GM13976 (cell line): ENCODE results near the gene PHF2.
"Not testable (repeated sequence)": the region's sequence is repeated elsewhere in the genome, so short reads cannot be mapped to it uniquely, and the experiment has no call there.

Source experiments
- DNase-seq: peaks from one replicate; pipeline ENCODE4 v3.0.0; 2012; ENCODE audit warnings: low spot score
- in situ Hi-C: fragments of 300-500 bp; cut with MboI; formaldehyde crosslinking; loops from one replicate; pipeline ENCODE4 v1.12.0; 2022; ENCODE audit warnings: low sequenced_read_pairs, mixed read lengths, inconsistent platforms; ENCODE audit not compliant: unreplicated experiment
- TF ChIP-seq, protein P1 (sequence below): IDR thresholded peaks from 2 replicates; pipeline ENCODE4 v1.5.1; 2012; ENCODE audit warnings: borderline replicate concordance, mild to moderate bottlenecking; ENCODE audit not compliant: insufficient read depth; ENCODE audit errors: extremely low read depth, missing control alignments, control extremely low read depth

PHF2 gene

DNA sequence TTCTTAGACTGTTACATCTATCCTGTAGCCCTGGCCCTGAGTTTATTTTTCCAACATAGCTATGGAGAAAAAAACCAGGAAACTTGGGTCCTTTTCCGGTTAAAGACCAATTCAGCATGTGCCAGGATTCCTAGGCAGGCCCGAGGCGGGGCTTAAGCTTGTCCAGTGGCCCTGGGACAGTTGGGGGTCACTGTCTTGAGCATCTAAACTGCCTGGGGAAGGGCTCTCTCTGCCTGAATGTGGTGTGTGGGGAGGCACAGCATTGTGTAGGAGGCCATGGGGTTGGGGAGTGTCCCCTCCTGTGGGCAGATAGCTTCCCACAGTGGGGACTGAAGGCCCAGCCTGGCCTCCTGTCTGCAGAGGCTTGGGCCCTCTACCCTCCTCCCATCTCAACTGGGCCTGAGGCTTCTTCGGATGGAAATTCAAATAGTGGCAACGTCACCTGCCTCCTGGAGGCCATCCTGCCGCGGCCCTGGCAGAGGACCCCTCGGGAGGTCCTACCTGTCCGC is 88.8 kb downstream of the PHF2 start:
- in situ Hi-C loops = no loop called here
- TF ChIP-seq, protein P1, sequence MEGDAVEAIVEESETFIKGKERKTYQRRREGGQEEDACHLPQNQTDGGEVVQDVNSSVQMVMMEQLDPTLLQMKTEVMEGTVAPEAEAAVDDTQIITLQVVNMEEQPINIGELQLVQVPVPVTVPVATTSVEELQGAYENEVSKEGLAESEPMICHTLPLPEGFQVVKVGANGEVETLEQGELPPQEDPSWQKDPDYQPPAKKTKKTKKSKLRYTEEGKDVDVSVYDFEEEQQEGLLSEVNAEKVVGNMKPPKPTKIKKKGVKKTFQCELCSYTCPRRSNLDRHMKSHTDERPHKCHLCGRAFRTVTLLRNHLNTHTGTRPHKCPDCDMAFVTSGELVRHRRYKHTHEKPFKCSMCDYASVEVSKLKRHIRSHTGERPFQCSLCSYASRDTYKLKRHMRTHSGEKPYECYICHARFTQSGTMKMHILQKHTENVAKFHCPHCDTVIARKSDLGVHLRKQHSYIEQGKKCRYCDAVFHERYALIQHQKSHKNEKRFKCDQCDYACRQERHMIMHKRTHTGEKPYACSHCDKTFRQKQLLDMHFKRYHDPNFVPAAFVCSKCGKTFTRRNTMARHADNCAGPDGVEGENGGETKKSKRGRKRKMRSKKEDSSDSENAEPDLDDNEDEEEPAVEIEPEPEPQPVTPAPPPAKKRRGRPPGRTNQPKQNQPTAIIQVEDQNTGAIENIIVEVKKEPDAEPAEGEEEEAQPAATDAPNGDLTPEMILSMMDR = no peak
- DNase-seq = no peak

DNA sequence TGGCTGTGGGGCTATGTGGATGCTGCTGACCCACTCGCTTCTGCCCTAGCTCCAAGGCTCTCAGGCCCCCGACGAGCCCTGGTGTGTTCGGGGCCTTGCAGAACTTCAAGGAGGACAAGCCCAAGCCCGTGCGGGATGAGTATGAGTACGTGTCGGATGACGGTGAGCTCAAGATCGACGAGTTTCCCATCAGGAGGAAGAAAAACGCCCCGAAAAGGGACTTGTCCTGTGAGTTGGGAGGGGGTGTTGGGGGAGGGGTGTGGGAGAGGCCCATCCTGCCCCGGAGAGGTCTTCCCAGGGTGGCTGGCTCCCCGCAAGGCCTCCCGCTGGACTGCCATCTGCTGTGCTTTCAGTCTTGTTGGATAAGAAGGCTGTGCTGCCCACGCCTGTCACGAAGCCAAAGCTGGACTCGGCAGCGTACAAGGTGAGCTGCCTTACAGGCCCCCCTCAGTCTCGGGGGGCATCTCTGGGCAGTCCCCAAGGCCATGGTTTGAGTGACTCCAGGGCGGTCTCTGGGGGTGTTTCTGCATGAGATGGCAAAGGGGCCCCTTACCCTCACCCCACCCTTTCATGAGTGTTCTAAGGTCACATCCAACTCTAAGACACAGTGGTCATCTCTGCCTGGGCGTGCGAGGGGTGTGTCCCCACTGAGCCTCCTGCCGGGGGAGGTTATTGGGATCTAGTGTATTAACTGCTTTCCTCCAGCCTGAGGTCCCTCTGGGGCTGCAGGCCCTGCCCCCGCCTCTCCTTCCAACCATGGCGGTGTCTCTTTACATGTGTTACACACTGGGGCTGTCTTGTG is 89.5 kb downstream of the PHF2 start:
- in situ Hi-C loops = no loop called here
- TF ChIP-seq, protein P1 = no peak
- no peak for DNase-seq

DNA sequence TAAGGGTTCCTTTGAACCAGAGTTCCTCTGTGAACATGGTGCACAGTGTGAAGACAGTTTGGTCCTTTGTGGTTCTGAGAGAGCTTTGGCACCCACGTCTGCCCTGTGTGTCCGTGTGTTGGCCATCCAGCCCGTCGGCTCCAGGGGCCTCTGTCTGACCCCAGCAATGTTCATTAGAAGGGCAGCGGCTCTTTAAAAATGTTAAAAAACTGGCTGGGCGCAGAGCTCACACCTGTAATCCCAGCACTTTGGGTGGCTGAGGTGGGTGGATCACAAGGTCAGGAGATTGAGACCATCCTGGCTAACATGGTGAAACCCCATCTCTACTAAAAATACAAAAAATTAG is 90.0 kb downstream of the PHF2 start:
- in situ Hi-C loops, DNase-seq: not testable (repeated sequence)

DNA sequence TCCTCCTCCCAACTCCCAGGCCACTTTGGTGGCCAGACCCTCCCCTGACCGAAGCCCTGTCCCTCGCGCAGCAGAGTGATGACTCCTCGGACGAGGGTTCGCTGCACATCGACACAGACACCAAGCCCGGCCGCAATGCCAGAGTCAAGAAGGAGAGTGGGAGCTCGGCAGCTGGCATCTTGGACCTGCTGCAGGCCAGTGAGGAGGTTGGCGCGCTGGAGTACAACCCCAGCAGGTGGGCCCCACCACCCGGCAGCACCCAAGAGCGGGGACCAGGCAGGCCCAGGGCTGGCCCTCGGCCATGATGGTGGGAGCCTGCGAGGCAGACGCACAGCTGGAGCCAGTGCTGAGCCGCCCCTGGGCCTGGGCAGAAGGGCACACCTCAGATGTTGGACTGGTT is 90.6 kb downstream of the PHF2 start:
- DNase-seq = no peak
- in situ Hi-C loops = no loop called here

DNA sequence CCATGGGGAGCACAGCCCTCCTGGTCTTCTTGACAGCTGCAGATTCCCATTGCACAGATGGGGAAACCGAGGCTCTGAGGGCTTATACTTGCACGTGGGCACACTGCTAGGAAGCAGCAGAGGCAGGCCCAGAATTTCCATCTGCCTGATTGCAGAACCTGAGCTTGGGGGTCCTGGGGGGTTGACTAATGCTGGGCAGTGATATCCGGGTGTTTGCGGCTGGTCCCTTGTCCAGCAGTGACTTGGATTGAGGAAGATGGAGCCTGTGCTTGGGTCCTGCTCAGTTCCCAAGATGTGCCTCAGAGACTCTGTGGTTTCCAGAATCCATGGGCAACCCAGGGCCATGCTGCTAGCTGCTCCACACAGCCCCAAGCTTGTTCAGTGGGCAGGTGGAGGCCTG is 91.2 kb downstream of the PHF2 start:
- TF ChIP-seq, protein P1 = no peak
- DNase-seq = no peak
- in situ Hi-C loops = no loop called here

More for the DNA sequence above, 90.6 kb downstream of the PHF2 start:
- TF ChIP-seq, protein P1 = no peak

DNA sequence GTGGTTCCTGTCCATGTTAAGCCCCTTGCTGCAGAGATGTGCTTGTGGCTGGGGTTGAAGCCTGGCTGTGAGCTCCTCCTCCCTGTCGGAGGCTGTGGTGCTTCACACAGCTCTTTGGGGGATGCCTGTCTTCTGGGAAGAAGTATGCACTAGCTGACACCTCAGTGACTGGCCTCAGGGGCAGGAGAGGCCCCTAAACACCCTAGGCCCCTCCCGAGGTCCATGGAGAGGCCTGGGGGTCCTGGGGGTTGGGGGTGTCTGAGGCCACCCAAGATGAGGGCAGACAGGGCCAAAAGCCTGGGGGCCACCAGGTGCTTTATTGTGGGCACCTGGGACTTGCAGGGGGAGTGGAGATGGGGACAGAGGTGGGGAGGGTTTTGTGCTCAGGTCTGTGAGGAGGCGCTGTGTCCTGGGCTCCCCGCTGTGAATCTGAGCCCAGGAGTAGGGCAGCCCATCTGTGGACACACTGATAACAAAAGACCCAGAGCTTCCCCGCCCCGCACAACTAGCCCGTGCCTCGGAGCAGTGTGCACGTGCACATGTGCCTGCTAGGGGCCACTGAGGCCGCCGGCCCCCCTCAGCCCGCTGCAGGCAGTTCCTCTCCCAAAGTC is 92.0 kb downstream of the PHF2 start:
- in situ Hi-C loops = no loop called here
- DNase-seq = no peak
- TF ChIP-seq, protein P1 = no peak

DNA sequence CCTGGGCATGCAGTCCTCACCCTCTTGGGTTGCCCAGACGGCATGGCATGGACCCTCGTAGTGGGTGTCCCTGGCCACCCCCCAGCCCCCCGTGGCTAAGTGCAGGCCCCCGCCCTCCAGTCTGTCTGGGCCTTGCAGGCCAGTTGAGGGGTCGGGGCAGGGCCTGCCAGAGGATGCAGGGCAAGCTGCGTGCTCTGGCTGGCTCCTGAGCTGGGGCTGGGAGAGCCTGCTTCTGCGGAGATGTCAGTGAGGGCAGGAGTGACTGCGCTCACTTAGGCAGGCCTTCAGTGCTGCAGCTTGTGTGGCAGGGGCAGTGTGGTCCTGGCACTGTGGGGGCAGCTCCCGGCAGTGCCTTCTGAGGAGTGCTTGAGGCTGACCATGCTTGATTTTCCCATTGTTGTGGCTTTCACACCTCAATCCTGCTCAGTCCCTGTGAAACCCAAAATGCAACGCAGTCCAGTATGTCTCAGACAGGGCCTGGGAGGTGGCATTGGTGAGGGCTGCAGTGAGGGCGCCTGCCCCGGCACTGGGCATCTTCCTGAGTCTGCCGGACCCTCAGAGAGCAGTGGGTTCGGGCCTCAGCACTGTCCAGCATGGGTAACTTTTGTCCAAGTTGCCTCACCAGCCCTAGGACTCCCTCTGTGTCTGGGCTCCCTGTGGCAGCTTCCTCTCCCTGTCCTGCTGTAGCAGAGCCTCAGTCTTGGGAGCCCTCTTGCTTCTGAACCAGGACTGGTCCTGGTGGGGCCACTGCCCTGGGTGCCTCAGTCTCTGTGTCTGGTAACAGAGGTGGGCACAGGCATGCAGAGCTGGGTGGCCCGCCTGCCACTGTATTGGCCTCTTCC is 93.0 kb downstream of the PHF2 start:
- in situ Hi-C loops = no loop called here
- TF ChIP-seq, protein P1 = no peak
- no peak for DNase-seq
